Adrenal gland (tissue), 12 donors: ENCODE data around the gene MOSPD2. TPM values are rescaled to one million over a fixed set of nuclear protein-coding genes. Genes with fewer than 3 reads are reported as not detected.

ENCODE experiments used
- DNase-seq, 7 donors: peaks; one replicate each; pipeline ENCODE4 v3.0.0-alpha.2; 2019 to 2020
- H3K27ac ChIP-seq, 5 donors: fragments of 200-600 bp; sonication (generic) in 4 of 5; 1 replicate in 3 of 5; 2 replicates in 2 of 5; pipeline versions ENCODE4 v1.5.1 to v1.8.0; 2016 to 2020; ENCODE audit warnings: mild to moderate bottlenecking in 1 of 5
- H3K27me3 ChIP-seq: fragments of 200-600 bp; 2 replicates; pipeline ENCODE4 v1.8.0; 2021
- H3K36me3 ChIP-seq, 2 donors: fragments of 200-600 bp; replicated peaks in 1 of 2; 1 replicate in 1 of 2; 2 replicates in 1 of 2; pipeline versions ENCODE4 v1.5.1 to v1.8.0; 2018 to 2022
- H3K4me1 ChIP-seq, 2 donors: fragments of 200-600 bp; replicated peaks in 1 of 2; 1 replicate in 1 of 2; 2 replicates in 1 of 2; pipeline versions ENCODE4 v1.5.1 to v1.8.0; 2018 to 2021
- H3K4me3 ChIP-seq, 4 donors: fragments of 200-600 bp; sonication (generic) in 3 of 4; one replicate each; pipeline ENCODE4 v1.5.1; 2016 to 2018
- H3K9me3 ChIP-seq, 3 donors: fragments of 200-600 bp; sonication (generic) in 1 of 3; replicated peaks in 1 of 3; 1 replicate in 2 of 3; 2 replicates in 1 of 3; pipeline versions ENCODE4 v1.5.1 to v1.8.0; 2016 to 2021
- POLR2A ChIP-seq, 2 donors: fragments of 450-650 bp; IDR thresholded peaks; one replicate each; pipeline ENCODE4 v1.6.1; 2017; ENCODE audit warnings: antibody characterized with exemption in 2 of 2, mild to moderate bottlenecking in 2 of 2, moderate library complexity in 1 of 2
- WGBS, 4 donors: extraction: QIAGEN DNeasy Blood & Tissue Kit in 2 of 4; methylation state at CpG; one replicate each; pipeline versions ENCODE4 v1.1.5 to v1.1.7; 2013 to 2017; 5-methylcytosine and 5-hydroxymethylcytosine counted together
- intact Hi-C, 2 donors: fragments of 100-400 bp; cut with DNase I; formaldehyde crosslinking; loops; one replicate each; pipeline versions ENCODE4 v1.14.1 to v1.15.0; 2022 to 2023
- polyA plus RNA-seq, 3 donors: library from polyadenylated mRNA; stranded (reverse); fragments of 200-250 nt in 2 of 3; fragments of 350-450 nt in 1 of 3; fragmentation: Illumina TruSeq in 1 of 3; extraction: RNeasy Lipid Tissue Mini Kit (QIAGEN cat#74804) in 1 of 3; gene quantifications; one replicate each; pipeline ENCODE4 v1.2.3, GENCODE V29; 2013 to 2014
- total RNA-seq, 9 donors: library from RNA; depleted of rRNA in 4 of 9; stranded (reverse); fragments of >200 nt in 4 of 9; fragments of 120-200 nt in 1 of 9; fragmentation: NEBNext Ultra II Directional in 1 of 9; extraction: Animal tissue kit (Norgen Biotek cat#: 25700) in 1 of 9; gene quantifications; one replicate each; pipeline versions ENCODE4 v1.1.0 to v1.2.4, GENCODE V29; 2013 to 2023
- TF ChIP-seq, protein P1 (sequence below), 6 experiments: fragments of 450-650 bp in 4 of 6; fragments of 200-600 bp in 2 of 6; sonication (generic) in 1 of 6; IDR thresholded peaks; 1 replicate in 5 of 6; 2 replicates in 1 of 6; pipeline versions ENCODE4 v1.5.1 to v1.8.0; 2016 to 2021; ENCODE audit warnings: antibody characterized with exemption in 6 of 6, mild to moderate bottlenecking in 2 of 6, moderate library complexity in 1 of 6
- donor health status: healthy with polysubstance abuse.
- donor health status: Bipolar disorder and iron deficiency.
- donor health status: DM: yes; HTN: yes; CAD: no.
- donor health status: DM: no; HTN: no; CAD: no.
- donor health status: DM: no; HTN: no; CAD: no.
- donor health status: DM: yes; HTN: yes; CAD: no.

MOSPD2 gene
- total and polyA plus RNA-seq, 12 donors = 2.8 to 29.0 (median 12.4) TPM

DNA sequence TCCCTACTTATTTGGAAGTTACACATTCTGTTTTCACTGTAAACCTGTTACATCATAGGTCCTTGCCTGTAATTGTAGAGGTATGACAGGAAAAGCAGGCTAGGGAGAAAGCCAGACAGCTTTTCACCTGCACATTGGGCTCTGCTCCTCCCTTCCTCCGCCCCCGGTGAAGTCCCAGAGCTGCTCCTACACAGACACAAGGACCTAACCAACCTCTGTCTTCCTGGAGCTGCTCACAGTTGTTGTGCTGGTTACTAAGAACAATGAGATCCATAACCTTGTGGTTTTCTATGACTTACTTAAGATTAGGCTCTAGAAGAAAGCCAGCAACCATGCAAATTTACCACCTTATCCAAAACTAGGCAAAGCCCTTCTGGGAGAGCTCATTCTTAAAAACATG is 40.0 kb downstream of the MOSPD2 start:
- 87 to 96% (median 91%) methylated on average over 2 of the region's 2 CpGs for WGBS, 4 donors
- Histone ChIP-seq H3K4me1 (no peaks in the 10 kb centered on the region), H3K27ac (no peak overlapping the region), H3K9me3 (no peaks in the 10 kb centered on the region), H3K4me3 (no peak overlapping the region), H3K36me3 (peaks cover 0 to 5% of the 10 kb centered on the region in 2 donors), H3K27me3 (no peaks in the 10 kb centered on the region)
- no peak for TF ChIP-seq POLR2A (IDR thresholded peaks at IDR 0.05)
- TF ChIP-seq, protein P1, sequence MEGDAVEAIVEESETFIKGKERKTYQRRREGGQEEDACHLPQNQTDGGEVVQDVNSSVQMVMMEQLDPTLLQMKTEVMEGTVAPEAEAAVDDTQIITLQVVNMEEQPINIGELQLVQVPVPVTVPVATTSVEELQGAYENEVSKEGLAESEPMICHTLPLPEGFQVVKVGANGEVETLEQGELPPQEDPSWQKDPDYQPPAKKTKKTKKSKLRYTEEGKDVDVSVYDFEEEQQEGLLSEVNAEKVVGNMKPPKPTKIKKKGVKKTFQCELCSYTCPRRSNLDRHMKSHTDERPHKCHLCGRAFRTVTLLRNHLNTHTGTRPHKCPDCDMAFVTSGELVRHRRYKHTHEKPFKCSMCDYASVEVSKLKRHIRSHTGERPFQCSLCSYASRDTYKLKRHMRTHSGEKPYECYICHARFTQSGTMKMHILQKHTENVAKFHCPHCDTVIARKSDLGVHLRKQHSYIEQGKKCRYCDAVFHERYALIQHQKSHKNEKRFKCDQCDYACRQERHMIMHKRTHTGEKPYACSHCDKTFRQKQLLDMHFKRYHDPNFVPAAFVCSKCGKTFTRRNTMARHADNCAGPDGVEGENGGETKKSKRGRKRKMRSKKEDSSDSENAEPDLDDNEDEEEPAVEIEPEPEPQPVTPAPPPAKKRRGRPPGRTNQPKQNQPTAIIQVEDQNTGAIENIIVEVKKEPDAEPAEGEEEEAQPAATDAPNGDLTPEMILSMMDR (IDR thresholded peaks at IDR 0.05) = no peak
- intact Hi-C loops = no loop called here
- no peak for DNase-seq

DNA sequence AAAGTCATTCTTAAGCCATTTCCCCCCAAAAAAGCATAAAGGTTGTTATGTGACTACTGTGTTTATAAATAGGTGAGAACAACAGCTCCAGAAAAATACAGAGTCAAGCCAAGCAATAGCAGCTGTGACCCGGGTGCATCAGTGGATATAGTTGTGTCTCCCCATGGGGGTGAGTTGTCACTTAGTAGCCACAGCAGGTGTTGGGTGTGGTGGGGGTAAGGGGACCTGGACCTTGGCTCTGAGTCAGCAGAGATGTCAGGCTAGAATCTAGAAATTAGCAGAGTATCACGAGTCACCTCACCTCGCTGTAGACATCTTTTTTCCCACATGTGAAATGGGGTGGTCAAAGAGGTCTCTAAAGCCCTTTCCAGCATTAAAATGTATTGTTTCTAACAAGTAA is 42.4 kb downstream of the MOSPD2 start:
- no peak overlapping the region for H3K27ac ChIP-seq
- no peak for DNase-seq
- intact Hi-C loops = no loop called here
- no peak overlapping the region for H3K4me3 ChIP-seq
- TF ChIP-seq, protein P1 (IDR thresholded peaks at IDR 0.05) = no peak
- TF ChIP-seq POLR2A (IDR thresholded peaks at IDR 0.05) = no peak
- H3K36me3 ChIP-seq = peaks cover 0 to 5% of the 10 kb centered on the region in 2 donors
- H3K9me3 ChIP-seq = no peaks in the 10 kb centered on the region
- no peaks in the 10 kb centered on the region for H3K27me3 ChIP-seq
- WGBS, 4 donors = 84 to 97% (median 89%) methylated on average over 3 of the region's 3 CpGs
- no peaks in the 10 kb centered on the region for H3K4me1 ChIP-seq

DNA sequence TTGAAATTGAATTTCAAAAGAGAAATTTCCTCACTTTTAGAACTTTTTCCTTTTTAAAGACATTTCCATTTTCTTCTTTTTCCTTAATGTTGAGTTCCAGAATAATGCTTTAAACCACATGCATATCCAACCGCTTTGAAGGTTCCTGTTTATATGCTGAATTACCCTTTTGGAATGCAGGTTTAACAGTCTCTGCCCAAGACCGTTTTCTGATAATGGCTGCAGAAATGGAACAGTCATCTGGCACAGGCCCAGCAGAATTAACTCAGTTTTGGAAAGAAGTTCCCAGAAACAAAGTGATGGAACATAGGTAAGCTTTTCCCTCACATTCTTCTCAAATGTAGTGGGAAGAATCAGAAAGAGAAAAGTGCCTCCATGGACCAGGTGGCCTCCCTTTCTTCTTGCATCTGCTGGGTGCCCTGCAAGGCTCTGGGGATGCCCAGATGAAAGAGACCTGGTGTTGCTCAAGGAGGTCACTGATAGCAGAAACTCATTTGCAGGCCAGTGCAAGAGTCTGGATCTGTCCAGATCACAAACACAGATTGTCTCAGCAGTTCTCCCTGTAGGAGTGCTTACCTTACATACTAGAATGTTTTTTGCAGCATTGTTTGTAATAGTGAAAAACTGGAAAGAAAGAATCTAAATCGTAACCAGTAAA is 42.9 kb downstream of the MOSPD2 start:
- DNase-seq = peak in 2 of 7 donors; percentile 5 to 28
- H3K27ac ChIP-seq = no peak overlapping the region
- H3K27me3 ChIP-seq = no peaks in the 10 kb centered on the region
- H3K36me3 ChIP-seq = peaks cover 0 to 5% of the 10 kb centered on the region in 2 donors
- no peak overlapping the region for H3K4me3 ChIP-seq
- H3K9me3 ChIP-seq = no peaks in the 10 kb centered on the region
- WGBS, 4 donors = 54 to 82% (median 62%) methylated on average over 3 of the region's 3 CpGs
- no peaks in the 10 kb centered on the region for H3K4me1 ChIP-seq
- no peak for TF ChIP-seq POLR2A (IDR thresholded peaks at IDR 0.05)
- intact Hi-C loops = no loop called here

DNA sequence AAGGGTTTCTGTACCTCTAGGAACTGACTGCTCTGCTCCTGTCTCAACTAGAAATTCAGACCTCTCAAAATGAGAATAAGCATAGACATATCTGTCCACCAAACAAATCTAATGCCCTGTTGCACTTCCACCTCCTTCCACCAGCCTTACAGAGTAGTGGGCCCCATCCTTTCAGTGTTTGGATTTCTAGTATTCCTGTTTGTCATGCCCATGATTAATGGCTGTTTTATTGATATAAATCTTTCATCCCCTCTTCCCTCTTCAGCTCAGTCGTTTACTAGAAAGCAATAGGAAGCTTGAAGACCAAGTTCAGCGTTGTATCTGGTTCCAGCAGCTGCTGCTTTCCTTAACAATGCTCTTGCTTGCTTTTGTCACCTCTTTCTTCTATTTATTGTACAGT is 46.2 kb downstream of the MOSPD2 start:
- WGBS, 4 donors = 31 to 60% (median 46%) methylated on average over 2 of the region's 2 CpGs
- Histone ChIP-seq H3K9me3 (no peaks in the 10 kb centered on the region), H3K27me3 (no peaks in the 10 kb centered on the region), H3K4me1 (no peaks in the 10 kb centered on the region), H3K27ac (no peak overlapping the region), H3K36me3 (no peaks in the 10 kb centered on the region), H3K4me3 (no peak overlapping the region)
- intact Hi-C loops = no loop called here
- TF ChIP-seq, protein P1 (IDR thresholded peaks at IDR 0.05) = no peak
- no peak for TF ChIP-seq POLR2A (IDR thresholded peaks at IDR 0.05)
- DNase-seq = no peak

DNA sequence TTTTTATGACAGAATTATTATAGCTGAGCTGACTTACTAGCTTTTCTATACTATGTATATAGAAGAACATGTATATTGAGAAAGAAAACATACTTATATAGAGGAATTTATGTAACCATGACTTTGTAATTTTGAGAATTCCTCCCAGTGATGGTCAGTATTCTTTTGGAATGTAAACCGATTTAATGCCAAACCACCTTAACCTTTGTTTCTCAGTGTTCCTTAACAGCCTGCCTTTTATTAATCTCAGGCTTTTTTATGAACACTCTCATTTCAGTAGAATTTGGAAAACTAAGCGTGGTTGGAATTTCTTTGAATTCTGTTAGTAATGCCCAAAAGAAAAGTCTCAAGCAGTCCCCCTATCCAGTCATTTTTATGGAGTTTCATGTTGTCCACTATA is 47.0 kb downstream of the MOSPD2 start:
- no peak for DNase-seq
- no peak overlapping the region for H3K27ac ChIP-seq
- TF ChIP-seq, protein P1 (IDR thresholded peaks at IDR 0.05) = no peak
- no peak for TF ChIP-seq POLR2A (IDR thresholded peaks at IDR 0.05)
- H3K9me3 ChIP-seq = no peaks in the 10 kb centered on the region
- no peaks in the 10 kb centered on the region for H3K36me3 ChIP-seq
- WGBS, 4 donors = 85 to 96% (median 89%) methylated on average over 2 of the region's 2 CpGs
- intact Hi-C loops = no loop called here
- H3K4me3 ChIP-seq = no peak overlapping the region
- H3K27me3 ChIP-seq = no peaks in the 10 kb centered on the region
- no peaks in the 10 kb centered on the region for H3K4me1 ChIP-seq
